Loucy (cell line): Measurements from ENCODE around the gene MYL6.

ENCODE experiments used
- CTCF ChIP-seq: fragments of 200-600 bp; sonication (generic); conservative IDR thresholded peaks from 2 replicates; pipeline ENCODE4 v1.5.1; 2014; ENCODE audit warnings: mild to moderate bottlenecking, antibody characterized with exemption, low read length
- EZH2phosphoT487 ChIP-seq: fragments of 200-600 bp; IDR thresholded peaks from 2 replicates; pipeline ENCODE4 v1.6.1; 2018; ENCODE audit warnings: antibody characterized with exemption, mild to moderate bottlenecking, moderate library complexity, borderline replicate concordance

- TF ChIP-seq CTCF: no peak
- no peak for TF ChIP-seq EZH2phosphoT487
Measured at GRCh38 chr12:56154246-56154771, 3.9 kb upstream of the MYL6 start.
